GM23248 (cell line): Measurements from ENCODE around the gene TPM4.
"Not testable (repeated sequence)": the region's sequence is repeated elsewhere in the genome, so short reads cannot be mapped to it uniquely, and the experiment has no call there.

ENCODE experiments used
- EZH2 ChIP-seq: fragments of 200-600 bp; sonication (generic); IDR thresholded peaks from 2 replicates; pipeline ENCODE4 v1.6.1; 2018; ENCODE audit warnings: antibody characterized with exemption, mild to moderate bottlenecking; ENCODE audit not compliant: insufficient read depth, poor library complexity, severe bottlenecking
- EZH2phosphoT487 ChIP-seq: fragments of 200-600 bp; sonication (generic); IDR thresholded peaks from 2 replicates; pipeline ENCODE4 v1.6.1; 2018; ENCODE audit warnings: antibody characterized with exemption, moderate library complexity, mild to moderate bottlenecking, low read depth; ENCODE audit not compliant: insufficient read depth

DNA sequence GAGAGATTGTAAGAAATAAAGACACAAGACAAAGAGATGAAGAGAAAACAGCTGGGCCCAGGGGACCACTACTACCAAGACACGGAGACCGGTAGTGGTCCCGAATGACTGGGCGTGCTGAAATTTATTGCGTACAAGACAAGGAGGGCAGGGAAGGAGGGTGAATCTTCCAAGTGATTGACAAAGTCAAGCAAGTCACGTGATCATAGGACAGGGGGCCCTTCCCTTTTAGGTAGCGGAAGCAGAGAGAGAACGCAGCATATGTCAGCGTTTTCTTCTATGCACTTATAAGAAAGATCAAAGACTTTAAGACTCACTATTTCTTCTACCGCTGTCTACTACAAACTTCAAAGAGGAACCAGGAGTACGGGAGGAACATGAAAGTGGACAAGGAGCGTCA, 46.1 kb upstream of the TPM4 start:
- not testable (repeated sequence) for TF ChIP-seq EZH2, EZH2phosphoT487
